GM18511 (cell line): ENCODE data around the gene ANKRD18A.
A peak's percentile ranks its signal among the peaks of the same experiment; 100 is the strongest.

Experiments used
- ATAC-seq: cut with Tn5 transposase; IDR thresholded peaks from one replicate; pipeline ENCODE4 v1.9.1; 2021; ENCODE audit warnings: mild to moderate bottlenecking, moderate library complexity; ENCODE audit not compliant: unreplicated experiment

Gene ANKRD18A

DNA sequence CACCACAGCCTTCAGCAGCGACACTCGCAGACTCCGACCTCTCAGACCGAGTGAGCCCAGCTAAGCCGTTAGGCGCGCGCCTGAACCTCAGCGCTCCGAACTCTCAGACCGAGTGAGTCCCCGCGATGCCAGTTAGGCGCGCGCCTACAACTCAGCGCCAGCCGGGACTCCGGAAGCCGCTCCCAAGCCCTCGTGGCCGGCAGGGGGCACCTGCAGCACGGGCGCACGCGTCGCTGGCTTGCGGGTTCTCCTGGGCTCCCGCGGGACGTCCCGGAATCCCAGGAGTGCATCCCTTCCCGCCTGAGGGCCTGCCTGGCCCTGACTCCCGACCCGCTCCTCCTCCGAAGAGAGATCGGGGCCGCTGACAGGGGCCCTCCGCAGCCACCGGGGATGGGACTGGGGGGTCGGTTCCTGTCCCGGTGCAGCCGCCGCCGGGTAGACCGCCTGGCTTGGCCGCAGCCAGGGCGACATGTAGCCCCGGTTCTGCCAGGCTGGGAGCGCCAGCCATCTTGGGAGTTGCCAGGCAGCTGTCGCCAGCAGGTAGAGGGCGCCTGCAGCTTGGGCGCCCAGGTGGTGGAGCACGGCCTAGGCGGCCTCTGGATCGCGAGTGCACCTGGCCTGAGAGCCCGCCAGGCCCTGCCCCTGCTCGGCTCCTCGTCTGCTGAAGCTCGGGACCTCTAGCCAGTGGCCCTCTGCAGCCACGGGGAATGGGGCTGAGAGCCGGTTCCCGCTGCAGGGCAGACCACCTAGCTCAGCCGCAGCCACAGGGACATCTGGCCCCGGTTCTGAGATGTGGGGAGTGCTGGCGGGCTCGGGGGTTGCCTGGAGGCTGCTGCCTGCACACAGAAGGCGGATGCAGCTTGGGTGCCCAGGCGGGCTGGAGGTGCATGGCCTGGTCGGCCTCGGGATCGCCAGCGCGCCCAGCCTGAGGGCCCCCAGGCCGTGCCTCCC lies at the start of gene ANKRD18A:
Gene ANKRD18A, minus strand, starts transcription at position 114 of the 951 bp plus-strand sequence. CDS start 311 bp downstream, outside the sequence.
- ATAC-seq = peak; percentile 78

DNA sequence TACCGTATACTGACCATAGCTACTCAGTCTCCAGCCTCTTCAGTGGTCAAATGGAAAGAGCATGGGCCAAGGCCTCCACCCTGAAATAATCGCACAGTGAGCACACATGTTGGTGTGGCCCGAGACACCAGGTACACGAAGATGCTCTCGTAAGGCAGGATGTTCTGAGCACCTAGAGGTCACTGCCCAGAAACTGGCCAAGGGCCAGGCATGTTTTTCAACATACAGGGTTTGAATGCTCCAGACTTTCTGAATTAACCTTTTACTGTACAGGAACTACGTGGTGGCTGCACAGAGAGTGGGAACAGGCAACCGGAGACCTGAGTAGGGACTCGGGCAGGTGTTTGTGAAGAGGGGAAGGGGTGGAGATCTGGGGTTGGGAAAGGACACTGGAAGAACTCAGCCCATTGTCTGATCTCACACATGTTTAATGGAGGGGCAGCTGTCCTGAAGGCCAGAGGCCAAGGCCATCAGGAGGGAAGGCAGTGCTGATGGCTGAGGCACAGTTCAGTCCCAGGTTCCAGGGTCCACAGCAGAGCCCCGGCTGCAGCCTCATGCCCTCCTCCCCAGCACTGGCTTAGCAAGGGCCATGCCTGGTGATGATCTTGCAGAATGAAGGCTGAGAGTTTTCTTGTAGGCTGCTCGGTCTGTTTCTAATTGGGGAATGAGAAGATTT lies 48.5 kb upstream of the ANKRD18A start:
- ATAC-seq = no peak

DNA sequence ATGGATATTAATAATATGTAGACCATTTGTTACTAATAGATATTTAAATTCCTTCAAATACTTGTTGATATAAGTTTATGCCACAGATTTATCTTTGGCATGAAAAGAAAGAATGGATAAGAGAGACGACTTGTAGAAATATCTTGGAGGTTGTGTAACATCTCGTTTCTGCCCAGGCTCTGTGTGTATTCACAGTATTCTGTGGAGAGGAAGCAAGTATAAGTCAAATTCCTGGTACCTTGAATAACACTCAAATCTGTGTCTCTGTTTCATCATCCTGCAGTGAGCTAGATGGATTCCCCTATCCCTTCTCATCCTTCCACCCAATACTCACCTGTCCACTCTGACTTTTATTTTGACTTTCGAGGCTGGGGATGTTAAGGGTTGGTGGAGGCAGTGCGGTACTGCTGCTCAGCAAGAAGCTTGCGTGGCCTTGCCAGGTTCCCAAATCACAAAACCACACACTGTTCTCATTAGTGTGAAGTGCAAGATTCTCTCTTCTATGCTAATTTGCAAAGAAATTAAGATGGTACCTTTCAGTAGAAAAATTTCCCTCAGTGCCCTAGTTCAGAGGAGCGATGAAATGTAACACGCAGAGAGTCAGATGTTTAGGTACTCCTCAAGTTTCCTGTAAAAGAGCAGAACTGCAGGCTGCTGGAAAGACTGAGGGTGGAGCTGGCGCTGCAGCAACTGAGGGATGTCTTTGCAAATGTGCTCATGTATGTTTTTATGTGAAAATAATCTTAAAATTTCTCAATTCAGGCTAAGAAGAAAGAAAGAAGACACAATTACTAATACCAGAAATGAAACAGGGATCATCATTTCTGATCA lies 42.6 kb upstream of the ANKRD18A start:
- ATAC-seq = no peak

DNA sequence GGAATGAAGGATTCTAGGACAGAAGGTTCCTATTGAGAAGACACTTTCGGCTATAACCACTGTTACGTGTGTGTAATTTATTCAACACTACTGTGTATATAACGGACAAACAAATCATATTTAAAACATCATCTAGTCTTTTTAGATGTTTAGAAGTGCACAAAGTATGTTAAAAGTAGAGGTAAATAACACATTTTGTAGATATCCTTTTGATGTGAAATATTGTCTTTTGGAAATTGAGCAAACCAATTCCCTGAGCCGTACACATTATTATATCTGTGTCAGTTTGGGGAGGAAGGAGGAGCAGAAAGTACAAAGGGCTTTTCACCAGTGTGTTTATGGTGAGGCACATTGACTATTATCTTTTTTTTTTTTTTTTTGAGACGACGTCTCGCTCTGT lies 39.1 kb upstream of the ANKRD18A start:
- no peak for ATAC-seq

DNA sequence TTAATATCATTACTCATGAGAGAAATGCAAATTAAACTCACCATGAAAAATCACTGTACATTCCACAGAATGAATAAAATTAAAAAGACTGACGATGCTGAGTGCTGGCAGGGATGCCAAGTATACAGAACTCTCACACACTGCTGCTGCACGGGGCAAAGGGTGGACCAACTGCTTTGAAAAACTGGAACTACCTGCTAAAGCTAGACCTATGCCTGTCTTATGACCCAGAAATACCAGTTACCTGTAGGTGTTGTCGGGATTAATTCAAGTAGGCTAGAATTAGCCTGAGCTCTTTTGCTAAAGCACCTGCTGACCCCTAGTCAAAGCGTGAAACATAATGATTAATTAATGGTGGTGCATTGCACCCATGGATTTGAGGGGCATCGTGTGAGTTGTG lies 36.5 kb upstream of the ANKRD18A start:
- ATAC-seq = no peak

DNA sequence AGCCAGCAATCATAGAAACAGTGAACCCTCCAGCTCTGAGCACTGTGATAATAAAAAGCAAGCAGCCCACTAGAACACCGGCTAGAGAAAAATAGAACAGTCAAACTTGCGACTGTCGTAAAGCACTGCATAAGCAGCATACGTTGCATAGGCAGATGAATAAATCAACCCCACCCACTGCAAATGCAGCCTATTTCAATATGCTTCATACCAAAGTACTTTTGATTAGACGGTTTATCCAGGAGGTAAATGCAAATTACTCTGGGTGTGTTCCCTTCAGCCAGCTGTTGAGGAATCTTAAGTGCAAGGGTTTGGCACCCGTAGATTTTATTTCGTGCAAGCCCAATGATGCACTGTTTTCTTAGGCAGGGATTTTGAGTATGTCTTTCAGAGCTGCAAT lies 32.1 kb upstream of the ANKRD18A start:
- no peak for ATAC-seq

DNA sequence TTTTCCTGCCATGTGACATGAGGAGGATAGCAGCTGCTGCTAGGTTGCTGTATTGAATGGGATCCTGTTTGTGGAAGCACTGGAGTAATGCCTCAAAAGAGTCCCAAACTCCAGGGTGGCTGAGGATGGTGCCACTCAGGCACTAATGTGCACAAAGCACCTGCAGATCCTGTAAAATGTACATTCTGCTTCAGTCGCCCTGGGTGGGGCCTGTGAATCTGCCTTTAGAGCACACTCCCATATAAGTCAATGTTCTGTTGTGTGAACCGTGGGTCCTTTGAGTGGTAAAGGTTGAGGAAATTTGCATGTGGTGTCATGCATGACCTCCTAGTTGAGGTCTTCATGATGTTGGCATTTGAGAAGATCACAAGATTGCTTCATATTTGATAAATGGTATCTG lies 31.6 kb upstream of the ANKRD18A start:
- no peak for ATAC-seq

DNA sequence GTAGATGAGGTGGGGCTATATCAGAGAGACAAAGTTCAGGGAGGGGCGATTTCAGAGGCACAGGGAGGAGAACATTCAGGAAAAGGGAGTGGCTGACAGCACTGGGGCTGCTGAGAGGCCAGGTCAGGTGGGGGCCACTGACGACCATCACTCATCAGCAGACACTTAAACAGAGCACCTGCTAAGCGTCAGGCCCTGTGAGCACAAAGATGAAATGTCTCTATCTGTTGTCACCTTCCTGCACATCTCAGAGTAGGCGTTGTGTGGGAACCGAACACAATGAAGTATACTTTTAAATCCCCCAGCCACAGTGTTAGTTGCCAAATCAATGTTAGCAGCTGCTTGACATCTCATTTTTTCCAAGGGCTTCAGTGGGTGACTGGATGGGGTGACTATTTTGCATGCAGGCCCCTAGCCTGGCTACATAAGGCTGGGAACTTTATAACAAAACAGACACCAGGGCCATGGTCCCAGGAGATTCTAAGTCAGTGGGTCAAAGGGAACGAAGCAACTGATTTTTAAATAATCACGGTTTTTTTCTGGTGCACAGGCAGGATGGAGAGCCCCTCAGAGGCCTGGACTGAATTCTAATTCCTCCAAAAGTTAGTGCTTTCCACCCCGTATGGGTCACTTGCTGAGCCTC lies 31.1 kb upstream of the ANKRD18A start:
- no peak for ATAC-seq

DNA sequence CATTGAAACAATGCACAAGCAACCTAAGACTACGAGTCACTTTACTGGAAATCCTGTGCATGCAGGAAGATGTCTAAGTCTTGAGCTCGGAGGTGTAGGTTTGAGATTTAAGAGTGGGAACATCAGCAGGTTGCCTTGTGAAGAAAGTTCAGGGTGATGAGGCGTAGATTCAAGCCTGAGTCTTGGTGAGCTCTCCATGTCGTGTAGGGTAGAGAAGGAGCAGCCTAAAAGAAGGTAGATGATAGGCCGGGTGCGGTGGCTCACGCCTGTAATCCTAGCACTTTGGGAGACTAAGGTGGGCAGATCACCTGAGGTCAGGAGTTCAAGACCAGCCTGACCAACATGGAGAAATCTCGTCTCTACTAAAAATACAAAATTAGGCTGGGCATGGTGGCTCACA lies 30.2 kb upstream of the ANKRD18A start:
- no peak for ATAC-seq

DNA sequence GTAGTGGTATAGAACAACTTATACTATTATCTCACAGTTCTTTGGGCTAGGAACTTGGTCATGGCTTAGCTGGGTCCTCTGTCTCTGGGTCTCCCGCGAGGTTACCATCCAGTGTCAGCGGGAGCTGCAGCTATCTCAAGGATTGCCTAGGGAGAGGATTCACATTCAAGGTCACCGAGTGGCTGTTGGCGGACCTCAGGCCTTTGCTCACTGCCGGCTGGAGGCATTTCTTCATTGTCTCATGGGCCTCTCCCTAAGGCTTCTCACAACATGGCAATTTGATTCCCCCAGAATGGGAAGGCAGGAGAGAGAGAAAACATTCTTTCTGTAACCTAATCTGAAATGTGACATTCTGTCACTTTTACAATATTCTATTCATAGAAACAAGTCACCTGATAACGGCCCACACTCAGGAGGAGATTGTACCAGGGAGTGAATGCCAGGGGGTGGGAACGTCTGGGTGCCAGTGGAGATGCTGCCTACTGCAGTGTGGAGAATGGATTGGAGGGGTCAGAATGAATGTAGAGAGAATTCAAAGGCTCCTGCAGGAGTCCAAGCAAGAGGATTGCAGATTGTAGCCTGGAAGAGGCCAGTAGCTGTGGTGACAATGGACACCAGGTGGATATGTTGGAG lies 29.5 kb upstream of the ANKRD18A start:
- ATAC-seq = no peak

DNA sequence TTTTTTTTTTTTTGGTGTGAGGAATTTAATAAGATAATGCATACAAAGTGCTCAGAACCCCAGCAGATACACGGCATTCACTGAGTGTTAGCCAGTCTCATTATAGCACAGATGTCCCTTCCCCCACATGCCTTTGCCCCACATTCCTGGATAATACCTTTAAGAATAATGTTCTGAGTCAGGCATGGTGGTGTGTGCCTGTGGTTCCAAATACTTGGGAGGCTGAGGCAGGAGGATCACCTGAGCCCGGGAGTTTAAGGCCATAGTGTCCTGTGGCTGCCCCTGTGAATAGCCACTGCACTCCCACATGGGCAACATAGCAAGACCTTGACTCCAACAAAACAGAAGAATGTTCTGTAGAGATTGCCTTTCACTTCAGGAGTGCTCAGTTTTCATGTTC lies 24.2 kb upstream of the ANKRD18A start:
- no peak for ATAC-seq

DNA sequence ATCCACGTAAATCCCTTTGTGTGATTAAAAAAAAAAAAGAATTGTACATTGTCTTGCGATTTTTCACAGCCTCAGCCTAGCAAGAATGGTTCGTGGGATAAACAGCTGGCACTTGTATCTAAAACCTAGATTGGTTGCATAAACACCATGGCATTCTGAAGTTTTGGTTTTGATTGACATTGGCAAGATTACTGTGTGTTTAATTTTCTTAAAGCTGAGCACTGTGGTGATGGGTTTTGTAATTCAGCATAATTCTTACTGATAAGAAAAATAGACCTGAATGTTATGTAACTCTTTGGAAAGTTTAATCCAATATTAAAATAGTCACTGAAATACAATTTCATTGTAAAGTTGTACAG lies 23.4 kb upstream of the ANKRD18A start:
- no peak for ATAC-seq

DNA sequence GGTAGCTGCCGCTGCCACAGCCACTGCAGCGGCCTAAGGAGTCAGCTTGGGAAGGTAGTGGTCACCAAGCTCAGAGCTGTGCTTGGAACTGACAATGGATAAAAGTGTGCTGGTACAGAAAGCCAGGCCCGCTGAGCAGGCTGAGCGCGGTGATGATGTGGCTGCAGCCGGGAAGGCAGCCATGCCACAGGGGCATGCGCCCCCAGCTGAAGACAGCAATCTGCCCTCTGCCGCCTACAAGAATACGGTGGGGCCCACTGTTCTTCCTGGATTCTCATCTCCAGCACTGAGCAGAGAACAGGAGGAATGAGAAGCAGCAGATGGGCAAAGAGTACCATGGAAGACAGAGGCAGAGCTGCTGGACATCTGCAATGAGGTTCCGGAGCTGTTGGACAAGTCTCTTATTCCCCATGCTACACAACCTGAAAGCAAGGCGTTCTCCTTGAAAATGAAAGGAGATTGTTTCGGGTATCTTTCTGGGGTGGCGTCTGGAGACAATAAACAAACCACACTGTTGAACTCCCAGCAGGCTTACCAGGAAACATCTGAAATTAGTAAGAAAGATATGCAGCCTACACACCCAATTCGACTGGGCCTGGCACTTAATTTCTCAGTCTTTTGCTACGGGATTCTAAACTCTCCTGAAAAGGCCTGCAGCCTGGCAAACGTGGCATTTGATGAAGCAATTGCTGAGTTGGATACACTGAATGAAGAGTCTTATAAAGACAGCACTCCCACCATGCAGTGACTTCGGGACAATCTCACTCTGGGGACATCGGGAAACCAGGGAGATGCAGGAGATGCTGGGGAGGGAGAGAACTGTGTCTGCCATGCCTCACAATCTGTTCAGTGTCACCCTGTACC lies 22.8 kb upstream of the ANKRD18A start:
- ATAC-seq = no peak

DNA sequence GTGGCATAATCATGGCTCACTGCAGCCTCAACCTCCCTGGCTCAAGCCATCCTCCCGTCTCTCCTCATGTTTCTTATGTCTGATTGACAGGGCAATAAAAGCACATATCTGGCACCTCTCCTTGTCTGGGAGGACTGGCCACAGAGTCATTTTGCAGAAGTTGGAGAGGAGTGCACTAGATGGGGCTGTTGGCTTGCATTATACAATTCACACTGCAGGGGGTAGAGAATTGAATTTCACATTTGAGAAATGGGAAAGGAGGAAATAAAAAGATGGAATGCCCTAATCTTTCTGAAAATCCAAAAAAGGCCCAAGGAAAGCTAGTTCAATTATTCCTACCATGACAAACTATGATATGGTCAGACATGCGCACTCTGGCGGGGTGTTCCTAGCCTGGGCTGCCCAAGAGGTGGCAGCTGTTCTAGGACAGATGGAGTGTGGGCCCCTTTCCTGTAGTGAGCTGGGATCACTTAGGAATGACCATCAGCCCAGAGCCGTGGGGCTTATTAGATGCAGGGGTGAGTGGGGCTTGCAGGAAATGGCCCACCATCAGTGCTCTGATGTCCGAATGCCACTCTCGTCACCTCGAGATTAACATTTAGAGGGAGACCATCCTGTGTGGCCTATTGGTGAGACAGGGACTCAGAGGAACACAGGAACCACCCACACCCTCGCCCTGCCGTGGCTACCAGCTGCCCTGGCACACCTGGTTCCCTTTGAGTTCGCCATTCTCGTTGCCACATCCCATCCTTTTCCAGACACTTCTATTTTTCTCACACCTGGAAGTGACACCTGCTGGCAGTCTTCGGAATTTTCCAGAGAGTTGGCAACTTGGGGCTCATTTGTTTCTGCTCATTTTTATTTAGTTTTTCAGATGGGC lies 21.8 kb upstream of the ANKRD18A start:
- no peak for ATAC-seq

DNA sequence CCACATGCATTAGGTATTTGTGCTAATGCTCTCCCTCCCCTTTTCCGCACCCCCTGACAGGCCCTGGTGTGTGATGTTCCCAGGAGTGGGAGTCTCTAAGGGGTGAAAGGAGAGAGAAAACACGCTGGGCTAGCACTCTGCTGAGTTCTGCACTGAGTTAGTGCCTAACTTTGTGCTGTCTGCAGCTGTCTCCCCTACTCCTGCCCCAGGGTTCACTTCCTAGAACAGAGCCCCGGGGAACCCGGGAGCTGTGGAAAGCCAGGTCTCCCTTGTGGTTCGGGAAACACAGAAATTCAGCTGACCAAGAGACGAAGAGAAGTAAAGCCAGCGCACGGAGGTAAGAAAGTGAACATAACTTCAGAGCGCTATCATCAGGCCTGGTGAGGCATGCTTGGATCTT lies 20.7 kb upstream of the ANKRD18A start:
- no peak for ATAC-seq

DNA sequence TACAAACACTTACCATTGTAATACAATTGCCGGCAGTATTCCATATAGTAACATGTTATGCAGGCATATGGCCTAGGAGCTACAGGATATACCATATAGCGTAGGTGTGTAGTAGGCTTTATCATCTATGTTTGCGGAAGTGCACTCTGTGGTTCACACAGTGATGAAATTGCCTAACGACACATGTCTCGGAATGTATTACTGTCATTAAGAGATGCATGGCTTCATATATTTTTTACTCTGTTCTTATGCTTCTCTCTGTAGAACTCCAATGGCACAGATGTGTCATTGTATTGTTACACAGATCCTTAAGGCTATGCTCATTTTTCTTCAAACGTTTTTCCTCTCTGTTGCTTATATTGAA lies 19.2 kb upstream of the ANKRD18A start:
- no peak for ATAC-seq

DNA sequence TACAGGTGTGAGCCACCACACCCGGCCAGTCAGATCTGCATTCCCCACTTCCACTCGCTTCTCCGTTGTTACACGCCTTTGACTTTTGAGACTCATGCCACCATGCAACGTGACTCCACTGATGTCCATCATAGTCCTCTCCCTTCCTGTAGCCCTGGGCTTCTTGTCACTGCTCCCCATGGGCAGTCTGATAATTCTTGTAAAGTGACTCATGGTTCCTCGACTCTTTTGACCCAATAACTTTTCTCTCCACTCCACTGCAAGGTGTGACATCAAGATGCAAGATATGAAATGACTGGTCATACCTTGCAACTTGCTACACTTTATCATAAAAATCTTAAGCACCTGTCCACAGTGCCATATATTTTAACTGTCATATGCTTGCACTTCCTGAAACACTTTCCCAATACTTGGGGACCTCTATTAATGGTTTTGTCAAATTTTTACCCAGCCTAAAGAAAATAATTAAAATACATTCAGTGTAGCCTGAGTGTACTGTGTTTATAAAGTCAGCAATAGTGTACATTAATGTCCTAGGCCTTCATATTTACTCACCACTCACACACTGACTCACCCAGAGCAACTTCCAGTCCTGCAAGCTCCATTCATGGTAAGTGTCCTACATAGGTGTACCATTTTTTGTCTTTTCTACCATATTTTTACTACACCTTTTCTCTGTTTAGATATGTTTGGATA lies 18.6 kb upstream of the ANKRD18A start:
- ATAC-seq = no peak

DNA sequence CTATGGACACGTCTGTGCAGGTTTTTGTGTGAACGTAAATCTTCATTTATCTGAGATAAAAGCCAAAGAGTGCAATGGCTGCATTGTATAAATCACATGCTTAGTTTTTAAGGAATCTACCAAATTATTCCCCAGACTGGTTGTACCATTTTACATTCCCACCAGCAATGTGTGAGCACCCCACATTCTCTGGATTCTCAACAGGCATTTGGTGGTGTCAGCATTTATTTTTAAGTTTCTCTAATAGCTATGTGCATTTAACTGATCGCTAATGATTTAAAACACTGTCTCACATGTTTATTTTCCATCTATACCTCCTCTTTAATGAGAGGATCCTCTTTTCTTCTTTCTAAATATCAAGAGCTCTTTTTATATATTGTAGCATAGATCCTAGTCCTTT lies 13.9 kb upstream of the ANKRD18A start:
- no peak for ATAC-seq
